HG03571 (cell line): ENCODE data around the gene TTC21B.
"Not testable (repeated sequence)": the region's sequence is repeated elsewhere in the genome, so short reads cannot be mapped to it uniquely, and the experiment has no call there.

Source experiments
- ATAC-seq: cut with Tn5 transposase; IDR thresholded peaks from one replicate; pipeline ENCODE4 v1.9.1; 2021; ENCODE audit not compliant: unreplicated experiment

Gene TTC21B

GRCh38 chr2:165953655-165954606, at the start of gene TTC21B:
TTC21B (minus strand) TSS chr2:165953776; CDS start chr2:165953705, 71 bp downstream.
- peak; percentile 97 for ATAC-seq

DNA sequence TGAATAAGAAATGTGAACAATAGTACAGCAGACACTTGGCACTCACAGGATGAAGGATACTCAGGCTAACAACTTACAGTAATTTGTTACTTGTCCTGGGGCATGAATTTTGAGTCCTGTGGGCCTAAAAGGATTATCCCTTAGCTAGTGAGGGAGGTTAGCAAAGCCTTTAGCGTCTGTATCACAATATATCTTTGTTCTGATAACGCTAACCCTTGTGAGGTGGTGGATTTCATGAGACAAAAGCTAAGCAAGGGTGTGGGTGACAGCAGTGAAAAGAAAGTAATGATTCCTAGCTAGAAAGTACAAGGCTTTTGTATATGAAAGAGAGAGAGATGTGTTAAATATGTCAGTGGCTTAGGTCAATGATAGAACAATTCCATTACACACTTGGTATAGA, 46.8 kb upstream of the TTC21B start:
- ATAC-seq: no peak

DNA sequence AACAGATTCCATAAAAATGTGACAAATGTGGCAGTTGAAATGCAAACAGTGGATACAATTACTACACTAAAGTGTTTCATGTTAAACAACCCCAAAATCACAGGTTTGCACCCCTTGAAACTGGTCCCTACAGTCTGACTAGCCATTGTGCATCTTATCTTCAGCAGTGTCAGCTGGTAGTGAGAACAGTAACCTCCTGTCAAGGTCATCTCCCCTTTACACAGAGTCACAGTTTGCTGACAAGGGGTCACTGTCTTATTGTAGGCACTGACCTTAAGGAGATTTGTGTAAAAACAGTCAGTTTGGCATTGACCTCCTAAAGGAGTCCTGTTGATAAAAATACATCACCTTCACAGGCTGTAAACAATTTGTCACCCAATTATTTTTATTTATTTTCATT, 37.3 kb upstream of the TTC21B start:
- ATAC-seq: no peak

DNA sequence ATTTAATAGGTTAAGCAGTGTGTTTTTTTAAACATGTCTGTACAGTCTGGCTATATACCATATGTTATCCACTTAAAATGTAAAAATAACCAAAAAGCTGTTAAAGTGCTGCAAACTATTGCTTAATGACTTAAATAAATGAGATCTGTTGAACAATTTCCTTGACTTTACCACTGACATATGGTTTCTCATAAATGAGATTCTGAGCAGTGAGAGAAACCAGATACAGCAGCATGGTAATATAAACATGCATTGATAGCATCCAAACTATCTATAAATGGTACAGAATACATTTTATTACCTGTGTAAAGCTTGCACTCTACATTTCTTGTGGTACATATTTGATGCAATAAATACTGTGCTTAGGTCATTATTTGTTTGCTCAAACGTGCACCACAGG, 36.3 kb upstream of the TTC21B start:
- ATAC-seq: no peak

GRCh38 chr2:165985120-165985519, 31.5 kb upstream of the TTC21B start:
- no peak for ATAC-seq

- not testable (repeated sequence) for ATAC-seq
Measured at GRCh38 chr2:165972161-165972560, 18.6 kb upstream of the TTC21B start.

DNA sequence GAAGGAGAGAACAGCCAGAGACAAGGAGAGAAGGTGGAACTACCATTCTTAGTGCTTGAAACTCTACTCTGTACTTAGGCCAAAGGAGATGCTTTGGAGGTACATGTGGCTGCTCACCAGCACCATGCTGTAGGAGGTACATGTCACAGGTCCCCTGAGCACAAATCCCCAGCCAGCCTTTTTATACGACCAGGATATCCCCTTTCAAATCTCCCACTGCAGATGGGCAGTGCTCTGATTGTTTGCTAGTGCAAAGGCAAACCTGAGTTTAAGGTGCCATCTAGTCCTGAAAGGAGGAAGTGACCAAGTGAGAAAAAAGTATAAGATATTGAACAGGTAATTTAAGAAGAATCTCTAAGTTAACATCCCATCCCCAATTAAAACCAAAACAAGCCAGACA, 17.1 kb upstream of the TTC21B start:
- ATAC-seq: no peak

GRCh38 chr2:165969227-165969626, 15.7 kb upstream of the TTC21B start:
- ATAC-seq: no peak

DNA sequence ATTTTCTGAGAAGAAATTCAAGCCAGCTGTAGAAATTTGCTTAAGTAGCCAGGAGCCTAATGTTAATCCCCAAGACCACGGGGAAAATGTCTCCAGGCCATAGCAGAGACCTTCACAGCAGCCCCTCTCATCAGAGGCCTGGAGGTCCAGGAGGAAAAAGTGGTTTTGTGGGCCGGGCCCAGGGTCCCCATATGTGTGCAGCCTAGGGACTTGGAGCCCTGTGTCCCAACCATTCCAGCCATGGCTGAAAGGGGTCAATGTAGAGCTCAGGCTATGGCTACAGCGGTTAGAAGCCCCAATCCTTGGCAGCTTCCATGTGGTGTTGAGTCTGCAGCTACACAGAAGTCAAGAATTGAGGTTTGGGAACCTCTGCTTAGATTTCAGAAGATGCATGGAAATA, 14.2 kb upstream of the TTC21B start:
- ATAC-seq: no peak

DNA sequence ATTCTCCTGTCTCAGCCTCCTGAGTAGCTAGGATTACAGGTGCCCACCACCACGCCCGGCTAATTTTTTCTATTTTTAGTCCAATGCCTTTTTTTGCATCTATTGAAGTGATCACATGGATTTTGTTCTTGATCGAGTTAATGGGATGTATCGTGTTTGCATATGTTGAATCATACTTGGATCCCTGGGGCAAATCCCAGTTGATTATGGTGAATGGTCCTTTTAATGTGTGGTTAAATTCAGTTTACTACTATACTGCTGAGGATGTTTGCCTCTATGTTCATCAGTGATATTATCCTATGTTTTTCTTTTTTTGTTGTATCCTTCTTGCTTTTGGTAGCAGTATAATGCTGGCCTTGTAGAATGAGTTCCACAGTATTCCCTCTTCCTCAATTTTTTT, 8.2 kb upstream of the TTC21B start:
- no peak for ATAC-seq

GRCh38 chr2:165959371-165959770, 5.8 kb upstream of the TTC21B start:
- ATAC-seq: no peak

DNA sequence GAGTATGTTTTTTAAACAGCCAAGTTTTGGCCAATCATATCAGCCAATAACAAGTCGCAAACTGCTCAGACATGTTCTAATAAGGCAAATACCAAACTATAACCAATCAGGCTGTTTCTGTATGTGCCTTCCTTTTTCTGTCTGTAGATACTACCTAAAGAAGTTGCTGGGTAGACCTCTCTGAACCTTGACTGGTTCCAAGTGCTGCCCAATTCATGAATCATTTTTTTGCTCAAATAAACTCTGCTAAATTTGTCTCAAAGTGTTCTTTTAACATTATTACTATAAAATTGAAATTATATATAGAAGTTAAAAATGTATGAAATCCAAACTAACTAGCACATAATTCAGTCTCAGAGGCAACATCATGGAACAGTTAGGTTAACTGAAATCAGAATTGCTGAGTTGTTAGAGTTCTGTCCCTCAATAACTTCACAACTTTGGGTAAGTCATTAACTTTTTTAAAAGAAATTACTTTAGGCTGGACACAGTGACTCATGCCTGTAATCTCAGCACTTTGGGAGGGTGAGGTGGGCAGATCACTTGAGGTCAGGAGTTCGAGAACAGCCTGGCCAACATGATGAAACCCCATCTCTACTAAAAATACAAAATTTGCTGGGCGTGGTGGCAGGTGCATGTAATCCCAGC, 4.9 kb upstream of the TTC21B start:
- no peak for ATAC-seq

DNA sequence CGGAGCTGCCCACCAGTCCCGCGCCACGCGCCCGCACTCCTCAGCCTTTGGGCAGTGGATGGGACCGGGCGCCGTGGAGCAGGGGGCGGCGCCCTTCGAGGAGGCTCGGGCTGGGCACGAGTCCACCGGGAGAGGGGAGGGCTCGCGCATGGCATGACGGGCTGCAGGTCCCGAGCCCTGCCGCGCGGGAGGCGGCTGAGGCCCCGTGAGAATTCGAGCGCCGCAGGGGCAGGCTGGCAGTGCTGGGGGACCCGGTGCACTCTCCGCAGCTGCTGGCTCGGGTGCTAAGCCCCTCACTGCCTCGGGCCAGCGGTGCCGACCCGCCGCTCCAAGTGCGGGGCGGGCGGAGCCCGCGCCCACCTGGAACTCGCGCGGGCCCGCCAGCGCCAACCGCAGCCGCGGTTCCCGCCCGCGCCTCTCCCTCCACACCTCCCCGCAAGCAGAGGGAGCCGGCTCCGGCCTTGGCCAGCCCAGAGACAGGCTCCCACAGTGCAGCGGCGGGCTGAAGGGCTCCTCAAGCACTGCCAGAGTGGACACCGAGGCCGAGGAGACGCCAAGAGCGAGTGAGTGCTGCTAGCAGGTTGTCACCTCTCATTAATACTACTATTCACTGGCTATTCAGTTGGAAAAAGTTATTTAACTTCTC, 3.6 kb upstream of the TTC21B start:
- ATAC-seq: no peak

- ATAC-seq: peak; percentile 32
Measured at GRCh38 chr2:165953306-165953654, 296 bp downstream of the TTC21B start.

GRCh38 chr2:165952741-165953211, 800 bp downstream of the TTC21B start:
- no peak for ATAC-seq

- no peak for ATAC-seq
Measured at GRCh38 chr2:165952085-165952484, 1.5 kb downstream of the TTC21B start.

GRCh38 chr2:165950438-165950837, 3.1 kb downstream of the TTC21B start:
- no peak for ATAC-seq

DNA sequence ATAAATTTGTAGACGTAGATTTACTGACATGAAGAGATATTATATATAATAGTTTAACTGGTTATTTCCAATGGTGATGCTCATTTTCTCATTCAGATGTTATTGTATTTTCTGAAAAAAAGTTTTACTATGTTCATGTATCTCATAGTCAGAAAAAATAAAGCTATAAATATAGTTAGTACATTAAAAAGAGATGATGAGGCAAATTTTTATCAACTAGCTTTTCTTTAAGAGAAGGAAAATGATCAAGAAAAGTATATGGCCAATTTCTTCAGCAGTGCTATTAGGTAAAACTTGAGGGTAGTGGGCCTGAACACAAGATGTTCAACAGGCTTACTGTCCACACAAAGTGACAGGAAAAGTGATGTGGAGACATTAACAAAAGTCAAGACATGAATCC, 11.7 kb downstream of the TTC21B start:
- ATAC-seq: no peak

GRCh38 chr2:165938237-165938636, 15.3 kb downstream of the TTC21B start:
- ATAC-seq: no peak

DNA sequence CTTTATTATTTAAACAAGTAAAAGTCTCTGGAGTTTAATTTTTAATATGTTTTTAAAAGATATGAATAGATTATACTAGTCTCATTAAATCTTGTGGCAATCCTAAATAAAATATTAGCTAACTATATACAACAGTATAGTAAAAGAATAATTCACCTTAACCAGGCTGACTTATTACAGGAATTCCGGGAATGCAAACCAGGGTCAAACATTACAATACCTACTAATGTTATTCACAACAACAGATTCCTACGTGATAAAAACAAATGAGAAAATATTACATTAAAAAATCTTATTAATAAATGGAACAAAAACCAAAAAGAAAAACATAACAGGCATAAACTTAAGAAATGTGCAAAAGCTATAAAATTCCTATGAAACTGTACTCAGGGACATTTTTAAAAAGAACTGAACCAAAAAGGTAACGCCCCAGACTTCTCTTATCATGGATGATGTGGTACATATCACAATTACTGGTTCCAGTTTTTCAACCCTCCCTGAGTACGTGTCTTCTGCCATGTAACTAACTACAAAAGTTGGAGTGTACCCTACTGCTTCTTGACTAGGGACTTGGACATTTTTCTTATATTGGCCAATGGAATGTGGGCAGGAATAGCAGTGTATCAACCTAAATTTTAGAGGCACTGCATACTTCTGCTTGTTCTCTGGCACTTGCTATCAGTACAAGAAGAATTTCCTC, 20.2 kb downstream of the TTC21B start:
- ATAC-seq: no peak

DNA sequence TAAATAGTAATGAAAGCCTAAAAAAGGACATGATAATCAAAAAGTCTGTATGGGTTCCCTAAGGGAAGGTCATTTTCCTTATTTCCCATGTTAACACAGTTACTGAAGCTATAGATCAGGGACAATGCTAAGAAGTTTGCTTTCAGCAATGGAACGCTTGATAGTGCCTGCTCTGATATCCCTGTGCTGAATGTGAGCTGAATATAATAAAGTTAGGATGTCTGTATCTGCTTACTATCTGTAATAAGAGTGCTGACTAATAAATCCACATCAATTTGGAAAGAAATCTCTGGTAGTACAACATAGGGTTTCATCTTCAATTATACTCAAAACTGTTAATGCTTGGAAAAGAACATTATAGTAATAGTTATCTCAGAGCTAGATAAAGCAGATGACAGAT, 25.8 kb downstream of the TTC21B start:
- no peak for ATAC-seq
